ENCODE measurements around the gene SEPTIN3.
A peak's percentile ranks its signal among the peaks of the same experiment; 100 is the strongest.

SEPTIN3 gene

GRCh38 chr22:41966225-41966606 lies 3.0 kb upstream of the SEPTIN3 start:
- no peak for TF ChIP-seq CTCF (IDR thresholded peaks at IDR 0.05; ENCODE audit: low read depth, low read length, missing control alignments)
- no peak for DNase-seq (ENCODE audit: low read depth)
- in situ Hi-C loops (cut with HindIII; ENCODE audit: low sequenced_read_pairs), result no loop called here
- no peak overlapping the region for H3K4me3 ChIP-seq (ENCODE audit: low read depth, low read length)

GRCh38 chr22:41966607-41967240 lies 2.5 kb upstream of the SEPTIN3 start:
- peak; percentile 62 for DNase-seq (ENCODE audit: low read depth)
- peak; percentile 39 for TF ChIP-seq CTCF (IDR thresholded peaks at IDR 0.05; ENCODE audit: low read depth, low read length, missing control alignments)
- in situ Hi-C loops (cut with HindIII; ENCODE audit: low sequenced_read_pairs), result no loop called here
- no peak overlapping the region for H3K4me3 ChIP-seq (ENCODE audit: low read depth, low read length)

GRCh38 chr22:41968601-41969000 lies 642 bp upstream of the SEPTIN3 start:
- TF ChIP-seq CTCF (IDR thresholded peaks at IDR 0.05; ENCODE audit: low read depth, low read length, missing control alignments), result no peak
- DNase-seq (ENCODE audit: low read depth), result no peak
- in situ Hi-C loops (cut with HindIII; ENCODE audit: low sequenced_read_pairs), result no loop called here
- no peak overlapping the region for H3K4me3 ChIP-seq (ENCODE audit: low read depth, low read length)

- no peak for TF ChIP-seq CTCF (IDR thresholded peaks at IDR 0.05; ENCODE audit: low read depth, low read length, missing control alignments)
- in situ Hi-C loops (cut with HindIII; ENCODE audit: low sequenced_read_pairs), result no loop called here
- no peak overlapping the region for H3K4me3 ChIP-seq (ENCODE audit: low read depth, low read length)
- no peak for DNase-seq (ENCODE audit: low read depth)
Measured at GRCh38 chr22:41970601-41971000, 1.4 kb downstream of the SEPTIN3 start.

GRCh38 chr22:41971431-41971830 lies 2.2 kb downstream of the SEPTIN3 start:
- TF ChIP-seq CTCF (IDR thresholded peaks at IDR 0.05; ENCODE audit: low read depth, low read length, missing control alignments), result no peak
- in situ Hi-C loops (cut with HindIII; ENCODE audit: low sequenced_read_pairs), result no loop called here

GRCh38 chr22:41974691-41975290 lies 5.5 kb downstream of the SEPTIN3 start:
- H3K4me3 ChIP-seq (ENCODE audit: low read depth, low read length), result no peak overlapping the region
- TF ChIP-seq CTCF (IDR thresholded peaks at IDR 0.05; ENCODE audit: low read depth, low read length, missing control alignments), result no peak
- in situ Hi-C loops (cut with HindIII; ENCODE audit: low sequenced_read_pairs), result no loop called here
- DNase-seq (ENCODE audit: low read depth), result no peak

More at GRCh38 chr22:41971431-41971830, 2.2 kb downstream of the SEPTIN3 start:
- no peak overlapping the region for H3K4me3 ChIP-seq (ENCODE audit: low read depth, low read length)
- DNase-seq (ENCODE audit: low read depth), result no peak
